NCI-H526 (cell line): ENCODE data around the gene EFNA5.

ENCODE experiments used
- DNase-seq, 2 experiments: peaks; one replicate each; lab custom pipeline; 2025; lab: John Stamatoyannopoulos, UW

EFNA5 gene

GRCh38 chr5:107428303-107428813 lies 242.4 kb downstream of the EFNA5 start:
- DNase-seq: no peak

GRCh38 chr5:107426872-107427271 lies 243.9 kb downstream of the EFNA5 start:
- no peak for DNase-seq

DNA sequence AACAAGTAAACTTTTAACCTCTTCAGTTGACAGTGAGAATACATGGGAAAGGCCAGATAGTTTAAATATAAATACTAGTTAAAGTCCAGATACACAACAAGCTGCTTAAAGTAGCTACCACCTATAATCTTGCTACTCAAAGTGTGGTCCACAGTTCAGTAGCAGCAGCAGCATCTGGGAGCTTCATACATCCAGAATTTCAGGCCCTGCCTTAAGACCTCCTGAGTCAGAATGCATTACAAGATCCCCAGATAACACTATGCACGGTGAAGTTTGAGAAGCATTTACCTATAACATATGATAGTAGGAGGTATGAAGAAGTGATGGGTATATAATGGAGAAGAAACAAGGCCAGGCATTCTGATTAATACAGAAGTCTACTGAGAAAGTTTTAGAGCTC lies 244.5 kb downstream of the EFNA5 start:
- no peak for DNase-seq

- no peak for DNase-seq
Measured at GRCh38 chr5:107425541-107426031, 245.2 kb downstream of the EFNA5 start.

GRCh38 chr5:107424491-107424890 lies 246.2 kb downstream of the EFNA5 start:
- no peak for DNase-seq

DNA sequence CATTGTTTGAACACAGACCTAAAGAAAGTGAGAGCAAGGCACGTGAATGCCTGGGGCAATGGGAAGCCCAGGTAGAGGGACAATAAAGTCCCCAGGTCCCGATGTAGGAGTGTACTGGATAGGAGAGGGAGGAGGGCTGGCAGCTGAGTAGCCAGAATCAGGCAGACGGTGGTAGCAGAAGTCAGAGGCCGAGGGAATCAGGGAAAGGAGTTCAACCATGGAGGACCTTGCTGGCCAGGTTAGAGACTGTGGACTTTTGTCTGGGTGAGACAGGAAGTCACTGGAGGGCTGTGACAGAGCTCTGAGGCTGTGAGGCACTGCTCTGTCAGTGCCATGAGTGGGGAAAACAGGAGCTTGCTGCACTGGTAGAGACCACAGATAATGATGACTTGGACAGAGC lies 248.2 kb downstream of the EFNA5 start:
- DNase-seq: no peak

DNA sequence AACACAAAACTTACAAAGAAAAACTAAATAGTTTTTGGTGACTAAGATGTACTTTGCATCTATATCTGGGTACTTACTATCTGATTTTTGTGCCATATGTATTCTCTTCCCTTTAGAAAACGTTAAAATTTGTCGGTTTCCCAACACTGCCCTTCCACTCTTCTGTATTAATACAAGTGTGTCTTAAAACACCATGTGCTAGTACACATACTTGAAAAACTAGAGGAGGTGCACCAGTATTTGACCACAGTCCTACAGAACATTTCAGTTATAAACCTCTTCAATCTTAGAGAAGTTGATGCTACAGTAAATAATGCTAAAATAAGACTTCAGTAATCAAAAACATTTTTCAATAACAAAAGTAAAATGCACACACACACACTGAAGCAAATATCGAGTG lies 251.2 kb downstream of the EFNA5 start:
- no peak for DNase-seq

DNA sequence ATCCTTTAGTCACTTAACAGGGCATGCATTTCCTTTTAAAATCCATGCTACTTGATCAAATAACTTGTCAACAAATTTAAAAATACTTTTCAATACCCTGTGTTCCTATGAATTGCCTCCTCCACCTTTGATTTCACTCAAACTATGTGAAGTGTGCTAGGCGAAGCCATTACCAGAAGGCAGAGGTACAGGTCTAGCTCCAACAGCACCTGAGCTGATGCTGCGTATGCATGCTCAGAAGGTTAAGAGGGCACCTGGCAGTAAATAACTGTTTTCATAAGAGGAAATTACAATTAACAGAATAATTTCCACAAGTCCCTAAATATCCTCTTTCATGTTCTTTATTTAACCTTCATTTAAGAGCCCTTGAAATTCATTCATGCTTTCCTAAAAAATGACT lies 251.8 kb downstream of the EFNA5 start:
- no peak for DNase-seq

DNA sequence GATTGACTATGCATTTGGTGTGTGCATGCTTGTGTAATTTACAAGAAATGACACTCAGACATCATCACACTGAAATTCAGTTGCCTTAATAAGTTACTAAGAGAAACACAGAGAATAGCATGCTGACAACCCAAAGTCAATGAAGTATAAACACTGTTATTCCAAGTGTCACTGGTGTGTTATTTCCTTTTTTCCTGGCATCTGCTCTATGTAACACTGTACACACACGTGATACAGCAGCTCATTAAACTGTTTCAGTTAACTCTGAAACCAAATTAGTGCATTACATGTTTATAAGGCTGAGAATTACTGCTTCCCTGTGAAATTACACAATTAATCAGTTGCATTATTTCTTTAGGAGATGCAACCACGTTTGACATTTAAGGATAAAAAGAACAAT lies 252.7 kb downstream of the EFNA5 start:
- no peak for DNase-seq

DNA sequence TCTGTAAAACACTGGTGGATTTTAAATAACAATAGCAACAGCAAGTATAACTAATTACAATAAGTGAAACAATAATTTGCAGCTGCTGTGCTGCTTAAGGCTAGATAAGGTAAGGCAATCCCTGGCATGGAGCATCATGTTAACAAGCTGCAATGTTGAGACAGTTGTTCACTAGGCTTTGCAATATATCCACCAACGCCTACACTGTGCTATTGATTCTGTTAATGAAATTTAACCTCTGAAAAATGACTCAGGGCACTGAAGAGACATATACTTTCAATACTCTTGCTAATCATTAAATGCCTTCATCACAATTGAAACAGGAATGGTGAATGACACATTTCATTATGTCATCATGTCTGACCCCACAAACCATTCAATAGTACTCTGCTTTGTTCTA lies 255.0 kb downstream of the EFNA5 start:
- peak in 1 of 2 experiments; percentile 19 for DNase-seq

DNA sequence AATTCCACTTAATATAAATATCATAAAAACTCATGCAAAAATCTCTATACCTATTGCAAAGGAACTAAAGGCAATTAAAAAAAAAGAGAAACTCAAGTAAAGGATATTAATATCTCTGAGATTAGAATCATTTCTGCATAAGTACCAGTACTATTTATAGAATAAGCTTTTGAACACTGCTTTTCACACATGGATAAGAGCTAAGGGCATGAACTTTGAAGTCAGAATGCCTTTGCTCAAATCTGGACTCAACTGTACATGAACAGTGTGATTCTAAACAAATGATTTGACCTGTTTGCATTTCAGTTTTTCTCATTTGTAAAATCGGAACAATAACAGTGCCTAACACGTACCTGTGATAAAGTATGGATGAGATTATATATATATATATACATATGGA lies 255.9 kb downstream of the EFNA5 start:
- DNase-seq: no peak

DNA sequence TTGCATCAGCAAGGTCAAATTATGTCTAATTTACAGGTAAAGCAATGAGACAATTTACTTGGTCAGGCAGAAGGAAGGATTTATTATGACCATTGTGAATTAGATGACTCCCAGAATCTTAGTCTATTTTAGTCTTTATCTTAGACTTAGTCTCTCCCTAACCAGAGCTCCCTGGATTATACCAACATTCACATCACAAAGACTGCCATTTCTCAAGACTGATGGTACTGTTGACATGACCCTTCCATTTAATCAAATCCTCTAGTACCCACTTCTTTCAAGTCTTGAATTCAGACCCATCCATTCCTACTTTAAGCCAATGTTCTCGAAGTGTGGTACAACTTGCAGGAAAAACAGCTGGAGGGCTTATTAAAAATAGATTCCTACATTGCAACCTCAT lies 257.0 kb downstream of the EFNA5 start:
- DNase-seq: no peak

GRCh38 chr5:107408564-107408963 lies 262.2 kb downstream of the EFNA5 start:
- peak in 1 of 2 experiments; percentile 12 for DNase-seq

- no peak for DNase-seq
Measured at GRCh38 chr5:107407713-107408298, 262.9 kb downstream of the EFNA5 start.

GRCh38 chr5:107404595-107405374 lies 266.0 kb downstream of the EFNA5 start:
- peak; percentile 12 to 30 for DNase-seq

GRCh38 chr5:107403228-107403953 lies 267.3 kb downstream of the EFNA5 start:
- peak; percentile 12 to 27 for DNase-seq

- DNase-seq: peak; percentile 17 to 38
Measured at GRCh38 chr5:107402434-107403227, 268.1 kb downstream of the EFNA5 start.

GRCh38 chr5:107401470-107402122 lies 269.1 kb downstream of the EFNA5 start:
- peak in 1 of 2 experiments; percentile 25 for DNase-seq

DNA sequence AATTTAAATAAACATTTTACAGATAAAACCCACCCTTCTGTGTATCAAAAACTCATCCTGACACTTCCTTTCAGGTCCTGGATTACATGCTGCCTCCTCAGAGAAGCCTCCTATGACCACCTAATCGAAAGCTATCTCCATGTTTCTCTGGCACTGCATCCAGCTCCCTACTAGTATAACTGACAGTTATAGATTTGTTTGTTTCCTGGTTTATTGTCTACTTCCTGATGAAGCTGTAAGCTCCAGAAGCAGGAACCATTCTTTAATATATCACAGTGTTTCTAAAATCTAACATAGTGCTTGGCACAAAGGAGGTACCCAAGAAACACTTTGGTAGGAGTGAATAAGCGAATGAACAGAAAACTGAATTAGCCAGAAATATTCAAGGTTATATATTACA lies 270.4 kb downstream of the EFNA5 start:
- peak in 1 of 2 experiments; percentile 1 for DNase-seq

GRCh38 chr5:107398703-107399102 lies 272.0 kb downstream of the EFNA5 start:
- DNase-seq: no peak

DNA sequence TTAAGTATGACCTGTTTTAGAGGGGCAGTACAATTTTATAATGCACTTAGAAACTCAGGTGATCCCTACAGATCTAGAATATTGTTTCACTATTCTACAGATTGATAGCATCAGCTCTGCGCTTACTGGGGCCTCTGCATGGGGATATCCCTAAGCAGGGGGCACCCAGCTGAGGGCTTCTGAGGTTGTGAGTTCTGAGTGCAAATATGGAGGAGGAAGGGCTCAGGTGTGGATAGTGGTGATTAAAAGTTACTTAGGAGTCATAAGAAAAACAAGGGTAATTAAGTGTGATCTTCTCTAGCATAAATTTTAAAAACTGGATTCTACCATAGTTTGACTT lies 274.4 kb downstream of the EFNA5 start:
- DNase-seq: no peak
